Tibial nerve (tissue), 4 donors: ENCODE measurements around the gene GUCY1B1.

ENCODE experiments used
- EP300 ChIP-seq, 2 donors: sonication (generic); formaldehyde crosslinking; IDR thresholded peaks; one replicate each; pipeline ENCODE4 v1.6.1; 2017; ENCODE audit warnings: antibody characterized with exemption in 2 of 2, mild to moderate bottlenecking in 1 of 2
- POLR2A ChIP-seq, 2 donors: fragments of 450-650 bp; IDR thresholded peaks; one replicate each; pipeline ENCODE4 v1.6.1; 2017; ENCODE audit warnings: antibody characterized with exemption in 2 of 2, mild to moderate bottlenecking in 2 of 2, moderate library complexity in 2 of 2
- TF ChIP-seq, protein P1 (sequence below), 5 experiments: fragments of 200-600 bp in 3 of 5; fragments of 450-650 bp in 2 of 5; sonication (generic) in 3 of 5; IDR thresholded peaks; one replicate each; pipeline ENCODE4 v1.5.1; 2016 to 2019; ENCODE audit warnings: antibody characterized with exemption in 5 of 5, mild to moderate bottlenecking in 3 of 5, moderate library complexity in 2 of 5

- TF ChIP-seq, protein P1, sequence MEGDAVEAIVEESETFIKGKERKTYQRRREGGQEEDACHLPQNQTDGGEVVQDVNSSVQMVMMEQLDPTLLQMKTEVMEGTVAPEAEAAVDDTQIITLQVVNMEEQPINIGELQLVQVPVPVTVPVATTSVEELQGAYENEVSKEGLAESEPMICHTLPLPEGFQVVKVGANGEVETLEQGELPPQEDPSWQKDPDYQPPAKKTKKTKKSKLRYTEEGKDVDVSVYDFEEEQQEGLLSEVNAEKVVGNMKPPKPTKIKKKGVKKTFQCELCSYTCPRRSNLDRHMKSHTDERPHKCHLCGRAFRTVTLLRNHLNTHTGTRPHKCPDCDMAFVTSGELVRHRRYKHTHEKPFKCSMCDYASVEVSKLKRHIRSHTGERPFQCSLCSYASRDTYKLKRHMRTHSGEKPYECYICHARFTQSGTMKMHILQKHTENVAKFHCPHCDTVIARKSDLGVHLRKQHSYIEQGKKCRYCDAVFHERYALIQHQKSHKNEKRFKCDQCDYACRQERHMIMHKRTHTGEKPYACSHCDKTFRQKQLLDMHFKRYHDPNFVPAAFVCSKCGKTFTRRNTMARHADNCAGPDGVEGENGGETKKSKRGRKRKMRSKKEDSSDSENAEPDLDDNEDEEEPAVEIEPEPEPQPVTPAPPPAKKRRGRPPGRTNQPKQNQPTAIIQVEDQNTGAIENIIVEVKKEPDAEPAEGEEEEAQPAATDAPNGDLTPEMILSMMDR (IDR thresholded peaks at IDR 0.05): no peak
- TF ChIP-seq POLR2A (IDR thresholded peaks at IDR 0.05) (no peak), EP300 (IDR thresholded peaks at IDR 0.05) (no peak)
These were observed 88.1 kb downstream of the GUCY1B1 start for GRCh38 chr4:155846929-155847328.
